WTC11 (cell line): ENCODE data around the gene KRTAP2-1. TPM values are rescaled to one million over a fixed set of nuclear protein-coding genes. Genes with fewer than 3 reads are reported as not detected.

Experiments used
- ATAC-seq: fragments of 200-7000 bp; cut with Tn5 transposase; 2 replicates; pipeline ENCODE4 v1.10.0; 2021; ENCODE audit warnings: mild to moderate bottlenecking, moderate library complexity
- CTCF ChIA-PET: fragments of 300-600 bp; sonication (Branson Sonifier 250); formaldehyde crosslinking; loops from one replicate; lab custom pipeline; 2021; ENCODE audit warnings: antibody characterized with exemption; lab: Charles Lee
- POLR2A ChIA-PET: fragments of 350-600 bp; sonication (Branson Sonifier 250); formaldehyde crosslinking; loops from one replicate; lab custom pipeline; 2021; ENCODE audit warnings: antibody characterized with exemption; lab: Charles Lee
- DNase-seq: peaks from one replicate; pipeline ENCODE4 v3.0.0; 2021; ENCODE audit warnings: low spot score
- H3K27ac Mint-ChIP-seq: 2 replicates; pipeline ENCODE4 v1.8.0; 2021; ENCODE audit warnings: mixed read lengths
- H3K27me3 Mint-ChIP-seq: 2 replicates; pipeline ENCODE4 v1.8.0; 2021; ENCODE audit warnings: low read depth, mild to moderate bottlenecking, moderate library complexity, mixed read lengths
- H3K36me3 Mint-ChIP-seq: 2 replicates; pipeline ENCODE4 v1.8.0; 2021; ENCODE audit warnings: mixed read lengths
- H3K4me1 Mint-ChIP-seq: 2 replicates; pipeline ENCODE4 v1.8.0; 2022; ENCODE audit warnings: mixed read lengths
- H3K4me3 Mint-ChIP-seq: 2 replicates; pipeline ENCODE4 v1.8.0; 2021; ENCODE audit warnings: mild to moderate bottlenecking, moderate library complexity, mixed read lengths
- H3K9me3 Mint-ChIP-seq: 2 replicates; pipeline ENCODE4 v1.8.0; 2021; ENCODE audit warnings: mixed read lengths
- CBFB ChIP-seq: sonication (generic); formaldehyde crosslinking; IDR thresholded peaks from 2 replicates; pipeline ENCODE4 v1.8.1; 2022; ENCODE audit warnings: mild to moderate bottlenecking, low read depth, missing genetic modification reagents
- ESRRA ChIP-seq: sonication (generic); formaldehyde crosslinking; IDR thresholded peaks from 2 replicates; pipeline ENCODE4 v1.8.1; 2022; ENCODE audit warnings: mild to moderate bottlenecking, missing genetic modification reagents, borderline replicate concordance
- ETV6 ChIP-seq: sonication (generic); formaldehyde crosslinking; IDR thresholded peaks from 2 replicates; pipeline ENCODE4 v1.8.1; 2022; ENCODE audit warnings: mild to moderate bottlenecking, missing genetic modification reagents
- FOXJ3 ChIP-seq: sonication (generic); formaldehyde crosslinking; IDR thresholded peaks from 2 replicates; pipeline ENCODE4 v1.9.0; 2021; ENCODE audit warnings: missing genetic modification reagents, mild to moderate bottlenecking, borderline replicate concordance
- FOXK1 ChIP-seq: sonication (generic); formaldehyde crosslinking; IDR thresholded peaks from 2 replicates; pipeline ENCODE4 v1.8.0; 2022; ENCODE audit warnings: mild to moderate bottlenecking, moderate library complexity, missing genetic modification reagents
- GABPB1 ChIP-seq: sonication (generic); formaldehyde crosslinking; IDR thresholded peaks from 2 replicates; pipeline ENCODE4 v1.8.1; 2023; ENCODE audit warnings: mild to moderate bottlenecking, missing genetic modification reagents
- NR1H2 ChIP-seq: sonication (generic); formaldehyde crosslinking; IDR thresholded peaks from 2 replicates; pipeline ENCODE4 v1.9.0; 2021; ENCODE audit warnings: mild to moderate bottlenecking, moderate library complexity, missing genetic modification reagents
- NR2C2 ChIP-seq: sonication (generic); formaldehyde crosslinking; IDR thresholded peaks from 2 replicates; pipeline ENCODE4 v1.8.0; 2022; ENCODE audit warnings: mild to moderate bottlenecking, missing genetic modification reagents
- SMAD3 ChIP-seq: sonication (generic); formaldehyde crosslinking; IDR thresholded peaks from 2 replicates; pipeline ENCODE4 v1.8.0; 2022; ENCODE audit warnings: missing genetic modification reagents, mild to moderate bottlenecking, borderline replicate concordance
- ZBTB21 ChIP-seq: sonication (generic); formaldehyde crosslinking; IDR thresholded peaks from 2 replicates; pipeline ENCODE4 v1.8.1; 2023; ENCODE audit warnings: mild to moderate bottlenecking, missing genetic modification reagents, borderline replicate concordance
- ZNF423 ChIP-seq: fragments of 250-450 bp; sonication (Bioruptor Pico); IDR thresholded peaks from 2 replicates; pipeline ENCODE4 v2.1.2; 2022; ENCODE audit warnings: mild to moderate bottlenecking, moderate library complexity
- total RNA-seq: library from RNA; stranded (reverse); gene quantifications from 3 replicates; pipeline ENCODE4 v1.2.3, GENCODE V29; 2021
- TF ChIP-seq, protein P1 (sequence below): fragments of 250-450 bp; sonication (Bioruptor Pico); IDR thresholded peaks from 2 replicates; pipeline ENCODE4 v1.9.0; 2021; ENCODE audit warnings: mild to moderate bottlenecking
- TF ChIP-seq, protein P2 (sequence below): sonication (generic); formaldehyde crosslinking; IDR thresholded peaks from 2 replicates; pipeline ENCODE4 v1.8.0; 2023; ENCODE audit warnings: mild to moderate bottlenecking, missing genetic modification reagents
- TF ChIP-seq, protein P3 (sequence below): sonication (generic); formaldehyde crosslinking; IDR thresholded peaks from 2 replicates; pipeline ENCODE4 v1.8.0; 2023; ENCODE audit warnings: missing genetic modification reagents, mild to moderate bottlenecking, borderline replicate concordance

The KRTAP2-1 gene
- total RNA-seq, 1 experiment from 2014 or later: not detected

DNA sequence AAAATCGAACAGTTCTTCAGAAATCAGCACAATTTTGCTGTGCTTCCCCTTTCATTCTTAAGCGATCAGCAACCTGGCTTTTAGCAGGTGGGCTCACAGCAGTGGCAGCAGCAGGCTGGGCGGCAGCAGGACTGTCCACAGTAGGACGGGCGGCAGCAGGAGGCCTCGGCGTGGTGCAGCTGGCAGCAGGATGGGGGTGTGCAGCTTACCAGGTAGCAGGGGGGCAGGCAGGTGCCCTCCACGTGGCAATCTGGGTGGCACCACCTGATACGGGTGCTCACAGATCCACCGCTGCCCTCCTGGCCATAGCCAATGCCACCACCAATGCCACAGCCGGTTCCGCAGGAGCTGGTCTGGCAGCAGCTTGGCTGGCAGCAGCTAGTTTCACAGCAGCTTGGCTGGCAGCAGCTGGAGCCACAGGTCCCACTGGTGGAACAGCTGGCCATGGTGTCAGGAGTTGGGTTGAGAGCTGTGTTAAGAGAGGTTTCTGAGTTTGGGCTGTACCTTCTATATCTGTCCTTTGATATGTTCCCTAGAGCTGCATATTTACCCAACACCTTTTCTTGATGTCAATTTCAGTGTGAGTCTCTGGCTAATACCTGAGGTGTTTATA lies 17.4 kb downstream of the KRTAP2-1 start, which contains the start of gene KRTAP1-4:
KRTAP1-4 (minus strand) TSS at position 563 of the 613 bp plus-strand sequence; CDS start at position 446, 117 bp downstream.
- ATAC-seq: no peak
- CTCF ChIA-PET: no interaction called here
- no peak within 1 kb of the TSS for H3K4me3 Mint-ChIP-seq

DNA sequence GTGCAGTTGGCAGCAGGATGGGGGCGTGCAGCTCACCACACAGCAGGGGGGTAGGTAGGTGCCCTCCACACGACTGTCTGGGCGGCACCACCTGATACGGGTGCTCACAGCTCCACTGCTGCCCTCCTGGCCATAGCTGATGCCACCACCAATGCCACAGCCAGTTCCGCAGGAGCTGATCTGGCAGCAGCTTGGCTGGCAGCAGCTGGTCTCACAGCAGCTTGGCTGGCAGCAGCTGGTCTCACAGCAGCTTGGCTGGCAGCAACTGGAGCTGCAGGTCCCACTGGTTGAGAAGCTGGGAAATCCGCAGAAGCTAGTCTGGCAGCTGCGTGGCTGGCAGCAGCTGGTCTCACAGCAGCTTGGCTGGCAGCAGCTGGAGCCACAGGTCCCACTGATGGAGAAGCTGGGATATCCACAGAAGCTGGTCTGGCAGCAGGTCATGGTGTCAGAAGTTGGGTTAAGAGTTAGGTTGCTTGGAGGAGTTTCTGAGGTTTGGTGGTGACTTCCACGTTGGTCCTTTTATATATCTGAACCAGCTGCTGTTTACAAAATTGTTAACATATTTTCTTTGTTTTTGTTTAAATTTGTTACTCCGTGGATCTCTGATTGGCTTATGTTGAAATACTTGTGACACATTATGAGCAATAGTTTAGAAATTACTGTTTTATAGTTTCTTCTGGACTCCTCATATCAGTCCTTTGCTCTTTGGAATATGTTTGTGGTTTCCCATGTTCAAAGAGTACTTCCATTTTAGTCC lies 20.2 kb downstream of the KRTAP2-1 start, which contains the start of gene KRTAP1-5:
KRTAP1-5 (minus strand) TSS at position 494 of the 757 bp plus-strand sequence; CDS start at position 441, 53 bp downstream.
- H3K27ac Mint-ChIP-seq: no peak within 1 kb of the TSS
- no peaks in the 10 kb centered on the region for H3K4me1 Mint-ChIP-seq
- H3K9me3 Mint-ChIP-seq: peaks cover 5% of the 10 kb centered on the region; the same call in 1 of the 2 replicates
- ChIA-PET CTCF (interaction anchor here (0.5 kb wide), 1 partner anchor 1319 kb away, joined by 3 read pairs; no protein-coding TSS in a partner anchor), POLR2A (no interaction called here)
- ATAC-seq (no peak), DNase-seq (no peak)
- no peaks in the 10 kb centered on the region for H3K27me3 Mint-ChIP-seq
- no peak for TF ChIP-seq ETV6 (CRISPR knock-in tag)
- TF ChIP-seq, protein P1, sequence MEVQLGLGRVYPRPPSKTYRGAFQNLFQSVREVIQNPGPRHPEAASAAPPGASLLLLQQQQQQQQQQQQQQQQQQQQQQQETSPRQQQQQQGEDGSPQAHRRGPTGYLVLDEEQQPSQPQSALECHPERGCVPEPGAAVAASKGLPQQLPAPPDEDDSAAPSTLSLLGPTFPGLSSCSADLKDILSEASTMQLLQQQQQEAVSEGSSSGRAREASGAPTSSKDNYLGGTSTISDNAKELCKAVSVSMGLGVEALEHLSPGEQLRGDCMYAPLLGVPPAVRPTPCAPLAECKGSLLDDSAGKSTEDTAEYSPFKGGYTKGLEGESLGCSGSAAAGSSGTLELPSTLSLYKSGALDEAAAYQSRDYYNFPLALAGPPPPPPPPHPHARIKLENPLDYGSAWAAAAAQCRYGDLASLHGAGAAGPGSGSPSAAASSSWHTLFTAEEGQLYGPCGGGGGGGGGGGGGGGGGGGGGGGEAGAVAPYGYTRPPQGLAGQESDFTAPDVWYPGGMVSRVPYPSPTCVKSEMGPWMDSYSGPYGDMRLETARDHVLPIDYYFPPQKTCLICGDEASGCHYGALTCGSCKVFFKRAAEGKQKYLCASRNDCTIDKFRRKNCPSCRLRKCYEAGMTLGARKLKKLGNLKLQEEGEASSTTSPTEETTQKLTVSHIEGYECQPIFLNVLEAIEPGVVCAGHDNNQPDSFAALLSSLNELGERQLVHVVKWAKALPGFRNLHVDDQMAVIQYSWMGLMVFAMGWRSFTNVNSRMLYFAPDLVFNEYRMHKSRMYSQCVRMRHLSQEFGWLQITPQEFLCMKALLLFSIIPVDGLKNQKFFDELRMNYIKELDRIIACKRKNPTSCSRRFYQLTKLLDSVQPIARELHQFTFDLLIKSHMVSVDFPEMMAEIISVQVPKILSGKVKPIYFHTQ (CRISPR knock-in tag): no peak
- TF ChIP-seq SMAD3 (CRISPR knock-in tag): no peak
- no peak for TF ChIP-seq NR2C2 (CRISPR knock-in tag)
- no peak for TF ChIP-seq FOXJ3 (CRISPR knock-in tag)
- TF ChIP-seq ESRRA (CRISPR knock-in tag): no peak
- no peak for TF ChIP-seq ZNF423
- no peak for TF ChIP-seq ZBTB21
- no peak for TF ChIP-seq CBFB (CRISPR knock-in tag)
- TF ChIP-seq NR1H2 (CRISPR knock-in tag): no peak
- TF ChIP-seq, protein P2, sequence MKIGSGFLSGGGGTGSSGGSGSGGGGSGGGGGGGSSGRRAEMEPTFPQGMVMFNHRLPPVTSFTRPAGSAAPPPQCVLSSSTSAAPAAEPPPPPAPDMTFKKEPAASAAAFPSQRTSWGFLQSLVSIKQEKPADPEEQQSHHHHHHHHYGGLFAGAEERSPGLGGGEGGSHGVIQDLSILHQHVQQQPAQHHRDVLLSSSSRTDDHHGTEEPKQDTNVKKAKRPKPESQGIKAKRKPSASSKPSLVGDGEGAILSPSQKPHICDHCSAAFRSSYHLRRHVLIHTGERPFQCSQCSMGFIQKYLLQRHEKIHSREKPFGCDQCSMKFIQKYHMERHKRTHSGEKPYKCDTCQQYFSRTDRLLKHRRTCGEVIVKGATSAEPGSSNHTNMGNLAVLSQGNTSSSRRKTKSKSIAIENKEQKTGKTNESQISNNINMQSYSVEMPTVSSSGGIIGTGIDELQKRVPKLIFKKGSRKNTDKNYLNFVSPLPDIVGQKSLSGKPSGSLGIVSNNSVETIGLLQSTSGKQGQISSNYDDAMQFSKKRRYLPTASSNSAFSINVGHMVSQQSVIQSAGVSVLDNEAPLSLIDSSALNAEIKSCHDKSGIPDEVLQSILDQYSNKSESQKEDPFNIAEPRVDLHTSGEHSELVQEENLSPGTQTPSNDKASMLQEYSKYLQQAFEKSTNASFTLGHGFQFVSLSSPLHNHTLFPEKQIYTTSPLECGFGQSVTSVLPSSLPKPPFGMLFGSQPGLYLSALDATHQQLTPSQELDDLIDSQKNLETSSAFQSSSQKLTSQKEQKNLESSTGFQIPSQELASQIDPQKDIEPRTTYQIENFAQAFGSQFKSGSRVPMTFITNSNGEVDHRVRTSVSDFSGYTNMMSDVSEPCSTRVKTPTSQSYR: no peak
- TF ChIP-seq, protein P3, sequence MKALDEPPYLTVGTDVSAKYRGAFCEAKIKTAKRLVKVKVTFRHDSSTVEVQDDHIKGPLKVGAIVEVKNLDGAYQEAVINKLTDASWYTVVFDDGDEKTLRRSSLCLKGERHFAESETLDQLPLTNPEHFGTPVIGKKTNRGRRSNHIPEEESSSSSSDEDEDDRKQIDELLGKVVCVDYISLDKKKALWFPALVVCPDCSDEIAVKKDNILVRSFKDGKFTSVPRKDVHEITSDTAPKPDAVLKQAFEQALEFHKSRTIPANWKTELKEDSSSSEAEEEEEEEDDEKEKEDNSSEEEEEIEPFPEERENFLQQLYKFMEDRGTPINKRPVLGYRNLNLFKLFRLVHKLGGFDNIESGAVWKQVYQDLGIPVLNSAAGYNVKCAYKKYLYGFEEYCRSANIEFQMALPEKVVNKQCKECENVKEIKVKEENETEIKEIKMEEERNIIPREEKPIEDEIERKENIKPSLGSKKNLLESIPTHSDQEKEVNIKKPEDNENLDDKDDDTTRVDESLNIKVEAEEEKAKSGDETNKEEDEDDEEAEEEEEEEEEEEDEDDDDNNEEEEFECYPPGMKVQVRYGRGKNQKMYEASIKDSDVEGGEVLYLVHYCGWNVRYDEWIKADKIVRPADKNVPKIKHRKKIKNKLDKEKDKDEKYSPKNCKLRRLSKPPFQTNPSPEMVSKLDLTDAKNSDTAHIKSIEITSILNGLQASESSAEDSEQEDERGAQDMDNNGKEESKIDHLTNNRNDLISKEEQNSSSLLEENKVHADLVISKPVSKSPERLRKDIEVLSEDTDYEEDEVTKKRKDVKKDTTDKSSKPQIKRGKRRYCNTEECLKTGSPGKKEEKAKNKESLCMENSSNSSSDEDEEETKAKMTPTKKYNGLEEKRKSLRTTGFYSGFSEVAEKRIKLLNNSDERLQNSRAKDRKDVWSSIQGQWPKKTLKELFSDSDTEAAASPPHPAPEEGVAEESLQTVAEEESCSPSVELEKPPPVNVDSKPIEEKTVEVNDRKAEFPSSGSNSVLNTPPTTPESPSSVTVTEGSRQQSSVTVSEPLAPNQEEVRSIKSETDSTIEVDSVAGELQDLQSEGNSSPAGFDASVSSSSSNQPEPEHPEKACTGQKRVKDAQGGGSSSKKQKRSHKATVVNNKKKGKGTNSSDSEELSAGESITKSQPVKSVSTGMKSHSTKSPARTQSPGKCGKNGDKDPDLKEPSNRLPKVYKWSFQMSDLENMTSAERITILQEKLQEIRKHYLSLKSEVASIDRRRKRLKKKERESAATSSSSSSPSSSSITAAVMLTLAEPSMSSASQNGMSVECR (CRISPR knock-in tag): no peak
- TF ChIP-seq FOXK1 (CRISPR knock-in tag): no peak
- H3K4me3 Mint-ChIP-seq: no peak within 1 kb of the TSS
- no peaks in the 10 kb centered on the region for H3K36me3 Mint-ChIP-seq

More for the DNA sequence above, 17.4 kb downstream of the KRTAP2-1 start, which contains the start of gene KRTAP1-4:
- no peak for TF ChIP-seq GABPB1
- Mint-ChIP-seq H3K27ac (no peak within 1 kb of the TSS), H3K36me3 (no peaks in the 10 kb centered on the region), H3K4me1 (peaks cover under 1% of the 10 kb centered on the region), H3K27me3 (no peaks in the 10 kb centered on the region), H3K9me3 (no peaks in the 10 kb centered on the region)
- DNase-seq: no peak
- POLR2A ChIA-PET: no interaction called here
